Uterus (tissue), 4 donors: Measurements from ENCODE around the gene KLHL14. TPM values are rescaled to one million over a fixed set of nuclear protein-coding genes. Genes with fewer than 3 reads are reported as not detected.

Experiments used
- DNase-seq, 2 donors: peaks; one replicate each; pipeline ENCODE4 v3.0.0-alpha.2; 2019 to 2020
- H3K27ac ChIP-seq, 2 donors: fragments of 200-600 bp; sonication (generic); 1 replicate in 1 of 2; 2 replicates in 1 of 2; pipeline ENCODE4 v1.5.1; 2016 to 2018
- H3K27me3 ChIP-seq, 2 donors: fragments of 200-600 bp; sonication (generic); one replicate each; pipeline ENCODE4 v1.5.1; 2018 to 2019; ENCODE audit warnings: control low read depth in 1 of 2
- H3K36me3 ChIP-seq, 2 donors: fragments of 200-600 bp; sonication (generic); one replicate each; pipeline ENCODE4 v1.5.1; 2019; ENCODE audit warnings: control low read depth in 1 of 2
- H3K4me1 ChIP-seq, 2 donors: fragments of 200-600 bp; sonication (generic); one replicate each; pipeline ENCODE4 v1.5.1; 2018 to 2019; ENCODE audit warnings: control low read depth in 1 of 2
- H3K4me3 ChIP-seq, 2 donors: fragments of 200-600 bp; sonication (generic); 1 replicate in 1 of 2; 2 replicates in 1 of 2; pipeline ENCODE4 v1.5.1; 2018 to 2019; ENCODE audit warnings: mild to moderate bottlenecking in 1 of 2
- H3K9me3 ChIP-seq, 2 donors: fragments of 200-600 bp; sonication (generic); one replicate each; pipeline ENCODE4 v1.5.1; 2019; ENCODE audit warnings: control low read depth in 1 of 2
- POLR2A ChIP-seq, 2 donors: fragments of 450-650 bp; IDR thresholded peaks; one replicate each; pipeline ENCODE4 v1.6.1; 2016; ENCODE audit warnings: antibody characterized with exemption in 2 of 2, mild to moderate bottlenecking in 1 of 2, moderate library complexity in 1 of 2
- intact Hi-C: fragments of 100-400 bp; cut with DNase I; formaldehyde crosslinking; loops from one replicate; pipeline ENCODE4 v1.15.1; 2023; ENCODE audit warnings: low total_unique reads
- total RNA-seq, 4 donors: library from RNA; depleted of rRNA in 3 of 4; stranded (reverse); fragments of >200 nt in 3 of 4; gene quantifications; one replicate each; pipeline versions ENCODE4 v1.1.0 to v1.2.4, GENCODE V29; 2014 to 2023
- TF ChIP-seq, protein P1 (sequence below), 4 experiments: fragments of 200-600 bp in 2 of 4; fragments of 450-650 bp in 2 of 4; sonication (generic) in 2 of 4; IDR thresholded peaks; one replicate each; pipeline ENCODE4 v1.5.1; 2016 to 2019; ENCODE audit warnings: antibody characterized with exemption in 4 of 4, mild to moderate bottlenecking in 2 of 4, moderate library complexity in 1 of 4
- donor health status: DM: yes; HTN: yes; CAD: no.

The KLHL14 gene
- total RNA-seq, 4 donors from 2014 or later, result 2.6 to 9.5 (median 3.0) TPM

DNA sequence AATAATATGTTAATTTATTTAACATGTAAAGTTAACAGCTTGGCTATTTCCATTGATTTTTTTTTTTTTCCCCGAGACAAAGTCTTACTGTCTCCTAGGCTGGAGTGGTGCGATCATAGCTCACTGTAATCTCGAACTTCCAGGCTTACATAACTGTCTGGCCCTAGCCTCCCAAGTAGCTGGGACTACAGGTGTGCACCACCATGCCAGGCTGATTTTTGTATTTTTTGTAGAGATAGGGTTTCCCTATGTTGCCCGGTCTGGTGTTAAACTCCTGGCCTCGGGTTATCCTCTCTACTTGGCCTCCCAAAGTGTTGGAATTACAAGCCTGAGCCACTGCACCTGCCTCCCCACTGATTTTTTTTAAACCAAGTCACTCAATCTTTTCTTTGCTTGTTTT, 32.5 kb upstream of the KLHL14 start:
- Histone ChIP-seq H3K27me3 (no peaks in the 10 kb centered on the region), H3K36me3 (no peaks in the 10 kb centered on the region), H3K4me1 (no peaks in the 10 kb centered on the region), H3K4me3 (no peak overlapping the region), H3K9me3 (no peaks in the 10 kb centered on the region), H3K27ac (no peak overlapping the region)
- DNase-seq, result no peak
- TF ChIP-seq POLR2A (IDR thresholded peaks at IDR 0.05), result no peak
- TF ChIP-seq, protein P1, sequence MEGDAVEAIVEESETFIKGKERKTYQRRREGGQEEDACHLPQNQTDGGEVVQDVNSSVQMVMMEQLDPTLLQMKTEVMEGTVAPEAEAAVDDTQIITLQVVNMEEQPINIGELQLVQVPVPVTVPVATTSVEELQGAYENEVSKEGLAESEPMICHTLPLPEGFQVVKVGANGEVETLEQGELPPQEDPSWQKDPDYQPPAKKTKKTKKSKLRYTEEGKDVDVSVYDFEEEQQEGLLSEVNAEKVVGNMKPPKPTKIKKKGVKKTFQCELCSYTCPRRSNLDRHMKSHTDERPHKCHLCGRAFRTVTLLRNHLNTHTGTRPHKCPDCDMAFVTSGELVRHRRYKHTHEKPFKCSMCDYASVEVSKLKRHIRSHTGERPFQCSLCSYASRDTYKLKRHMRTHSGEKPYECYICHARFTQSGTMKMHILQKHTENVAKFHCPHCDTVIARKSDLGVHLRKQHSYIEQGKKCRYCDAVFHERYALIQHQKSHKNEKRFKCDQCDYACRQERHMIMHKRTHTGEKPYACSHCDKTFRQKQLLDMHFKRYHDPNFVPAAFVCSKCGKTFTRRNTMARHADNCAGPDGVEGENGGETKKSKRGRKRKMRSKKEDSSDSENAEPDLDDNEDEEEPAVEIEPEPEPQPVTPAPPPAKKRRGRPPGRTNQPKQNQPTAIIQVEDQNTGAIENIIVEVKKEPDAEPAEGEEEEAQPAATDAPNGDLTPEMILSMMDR (IDR thresholded peaks at IDR 0.05), result no peak
- intact Hi-C loops, result no loop called here

GRCh38 chr18:32804134-32804888, 31.5 kb upstream of the KLHL14 start:
- Histone ChIP-seq H3K27ac (no peak overlapping the region), H3K4me3 (no peak overlapping the region), H3K27me3 (no peaks in the 10 kb centered on the region), H3K36me3 (no peaks in the 10 kb centered on the region), H3K9me3 (no peaks in the 10 kb centered on the region), H3K4me1 (no peaks in the 10 kb centered on the region)
- DNase-seq, result no peak
- intact Hi-C loops, result no loop called here
- no peak for TF ChIP-seq POLR2A (IDR thresholded peaks at IDR 0.05)
- TF ChIP-seq, protein P1 (IDR thresholded peaks at IDR 0.05), result no peak

DNA sequence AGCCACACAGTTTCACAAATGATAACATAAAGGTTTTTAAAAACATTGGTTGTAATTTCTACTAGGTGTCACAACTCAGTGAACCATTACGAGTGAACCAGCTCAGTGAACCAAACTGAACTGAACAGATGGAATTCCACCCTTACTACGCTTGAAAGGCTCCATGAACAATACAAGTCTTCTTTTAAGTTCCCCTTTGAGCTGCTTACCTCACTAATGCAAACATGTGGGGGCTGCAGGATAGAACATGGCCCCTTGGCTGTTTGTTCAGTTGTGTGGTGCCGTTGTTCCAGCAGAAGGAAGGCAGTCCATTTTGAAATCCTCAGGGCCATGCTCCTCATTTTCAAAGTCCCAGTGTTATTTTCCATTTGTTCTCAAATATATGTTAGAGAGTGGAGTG, 30.7 kb upstream of the KLHL14 start:
- intact Hi-C loops, result no loop called here
- TF ChIP-seq, protein P1 (IDR thresholded peaks at IDR 0.05), result no peak
- TF ChIP-seq POLR2A (IDR thresholded peaks at IDR 0.05), result no peak
- no peak for DNase-seq
- H3K4me1 ChIP-seq, result no peaks in the 10 kb centered on the region
- no peaks in the 10 kb centered on the region for H3K9me3 ChIP-seq
- H3K4me3 ChIP-seq, result no peak overlapping the region
- no peaks in the 10 kb centered on the region for H3K36me3 ChIP-seq
- no peaks in the 10 kb centered on the region for H3K27me3 ChIP-seq
- no peak overlapping the region for H3K27ac ChIP-seq

DNA sequence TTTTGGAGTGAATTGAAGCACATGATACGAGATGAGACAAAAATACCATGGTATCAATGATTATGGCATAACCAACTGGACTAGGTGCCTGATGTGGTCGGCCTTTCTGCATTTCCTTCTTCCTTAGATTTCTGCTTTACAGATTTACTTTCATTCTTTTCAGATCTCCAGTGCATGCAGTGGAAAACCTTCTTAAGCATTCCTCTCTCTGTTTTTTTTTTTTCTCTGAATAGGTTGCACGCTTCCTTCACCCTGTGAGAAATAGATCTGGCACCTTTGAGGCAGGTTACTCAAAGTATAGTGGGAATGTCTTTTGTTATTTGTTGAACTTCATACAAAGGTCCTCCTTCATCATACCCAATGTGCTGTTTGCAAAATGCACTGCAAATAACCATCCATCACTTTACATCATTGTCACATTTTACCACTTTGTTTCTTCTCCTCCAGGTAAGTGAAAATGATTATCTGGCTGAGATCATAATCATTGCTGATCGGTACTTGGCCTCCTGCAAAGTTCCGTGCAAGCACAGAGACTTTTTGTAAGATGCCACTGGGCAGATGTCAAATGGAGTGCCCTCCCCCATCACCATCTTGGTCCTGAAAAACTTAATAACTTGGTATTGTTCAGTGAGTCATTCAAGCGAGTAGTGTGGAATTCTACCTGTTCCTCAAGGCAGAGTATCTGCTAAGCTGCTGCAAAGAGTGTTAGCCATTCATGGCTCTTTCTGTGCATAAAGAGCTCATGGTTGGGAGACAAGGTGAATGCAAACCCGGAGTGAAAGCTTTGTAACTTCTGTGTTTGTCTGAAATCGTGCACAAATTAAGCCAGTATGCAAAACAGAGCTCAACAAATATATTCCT, 30.0 kb upstream of the KLHL14 start:
- intact Hi-C loops, result no loop called here
- TF ChIP-seq, protein P1 (IDR thresholded peaks at IDR 0.05), result no peak
- TF ChIP-seq POLR2A (IDR thresholded peaks at IDR 0.05), result no peak
- no peak overlapping the region for H3K27ac ChIP-seq
- H3K36me3 ChIP-seq, result no peaks in the 10 kb centered on the region
- DNase-seq, result no peak
- no peak overlapping the region for H3K4me3 ChIP-seq
- H3K4me1 ChIP-seq, result no peaks in the 10 kb centered on the region
- H3K27me3 ChIP-seq, result no peaks in the 10 kb centered on the region
- no peaks in the 10 kb centered on the region for H3K9me3 ChIP-seq

DNA sequence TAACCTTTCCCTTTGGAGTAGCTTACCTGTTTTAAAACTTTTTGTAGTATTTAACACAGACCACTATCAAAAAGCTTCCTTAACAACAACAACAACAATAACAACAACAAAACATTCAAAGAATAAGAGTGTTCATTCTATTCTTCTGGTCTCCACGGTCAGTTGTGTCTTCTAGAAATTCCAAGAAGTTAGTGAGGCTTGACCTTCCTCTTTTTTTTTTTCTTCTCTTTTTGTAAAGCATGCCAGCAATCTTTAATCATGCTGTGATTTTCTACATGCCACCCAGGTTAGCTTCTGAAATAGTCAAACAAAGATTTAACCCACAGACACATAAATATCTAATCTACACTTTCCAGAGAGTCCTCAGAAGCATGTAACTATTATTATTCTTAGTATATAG, 28.4 kb upstream of the KLHL14 start:
- intact Hi-C loops, result no loop called here
- Histone ChIP-seq H3K36me3 (no peaks in the 10 kb centered on the region), H3K4me3 (no peak overlapping the region), H3K9me3 (no peaks in the 10 kb centered on the region), H3K4me1 (no peaks in the 10 kb centered on the region), H3K27me3 (no peaks in the 10 kb centered on the region), H3K27ac (no peak overlapping the region)
- DNase-seq, result no peak
- TF ChIP-seq, protein P1 (IDR thresholded peaks at IDR 0.05), result no peak
- TF ChIP-seq POLR2A (IDR thresholded peaks at IDR 0.05), result no peak
